ENCODE data around the gene MANSC4. TPM values are rescaled to one million over a fixed set of nuclear protein-coding genes. Genes with fewer than 3 reads are reported as not detected.
A peak's percentile ranks its signal among the peaks of the same experiment; 100 is the strongest.

The MANSC4 gene
- total RNA-seq, 4 donors from 2014 or later, result 0.78 to 1.5 TPM; not detected in 2

- Histone ChIP-seq H3K36me3 (peaks cover 0 to 17% (median 0%) of the 10 kb centered on the region in 3 donors), H3K27me3 (no peaks in the 10 kb centered on the region), H3K27ac (no peak overlapping the region), H3K9me3 (no peaks in the 10 kb centered on the region), H3K4me1 (no peaks in the 10 kb centered on the region), H3K4me3 (no peak overlapping the region)
- 92% methylated on average over 3 of the region's 3 CpGs for WGBS, 2 donors
- no peak for DNase-seq (ENCODE audit: low spot score in 2 of 2)
- no peak for TF ChIP-seq EP300 (IDR thresholded peaks at IDR 0.05)
- no peak for TF ChIP-seq CTCF (IDR thresholded peaks at IDR 0.05)
- no peak for TF ChIP-seq POLR2A (IDR thresholded peaks at IDR 0.05)
These were observed 13.4 kb downstream of the MANSC4 start for GRCh38 chr12:27766587-27766986.

- Histone ChIP-seq H3K4me3 (no peak overlapping the region), H3K36me3 (peaks cover 0 to 25% (median 0%) of the 10 kb centered on the region in 3 donors), H3K9me3 (no peaks in the 10 kb centered on the region), H3K27me3 (no peaks in the 10 kb centered on the region), H3K27ac (no peak overlapping the region), H3K4me1 (no peaks in the 10 kb centered on the region)
- no peak for DNase-seq (ENCODE audit: low spot score in 2 of 2)
- WGBS, 2 donors, result 89 to 95% methylated on average over 2 of the region's 2 CpGs
- TF ChIP-seq EP300 (IDR thresholded peaks at IDR 0.05), result no peak
- TF ChIP-seq POLR2A (IDR thresholded peaks at IDR 0.05), result no peak
- no peak for TF ChIP-seq CTCF (IDR thresholded peaks at IDR 0.05)
These were observed 17.3 kb downstream of the MANSC4 start for GRCh38 chr12:27762757-27763156.

GRCh38 chr12:27756670-27757195 is 23.3 kb downstream of the MANSC4 start:
- Histone ChIP-seq H3K27me3 (no peaks in the 10 kb centered on the region), H3K4me3 (no peak overlapping the region), H3K27ac (no peak overlapping the region), H3K36me3 (peaks cover 0 to 52% (median 0%) of the 10 kb centered on the region in 3 donors), H3K4me1 (no peaks in the 10 kb centered on the region), H3K9me3 (no peaks in the 10 kb centered on the region)
- no peak for DNase-seq (ENCODE audit: low spot score in 2 of 2)
- TF ChIP-seq CTCF (IDR thresholded peaks at IDR 0.05) (no peak), POLR2A (IDR thresholded peaks at IDR 0.05) (no peak), EP300 (IDR thresholded peaks at IDR 0.05) (no peak)
- WGBS, 2 donors, result 88 to 89% methylated on average over 7 of the region's 7 CpGs

GRCh38 chr12:27754795-27755194 is 25.2 kb downstream of the MANSC4 start:
- peaks cover 0 to 48% (median 0%) of the 10 kb centered on the region in 3 donors for H3K36me3 ChIP-seq
- no peaks in the 10 kb centered on the region for H3K9me3 ChIP-seq
- no peak overlapping the region for H3K4me3 ChIP-seq
- DNase-seq (ENCODE audit: low spot score in 2 of 2), result no peak
- WGBS, 2 donors, result 81 to 83% methylated on average over 3 of the region's 3 CpGs
- H3K27ac ChIP-seq, result no peak overlapping the region
- no peaks in the 10 kb centered on the region for H3K4me1 ChIP-seq
- no peak for TF ChIP-seq EP300 (IDR thresholded peaks at IDR 0.05)
- no peak for TF ChIP-seq POLR2A (IDR thresholded peaks at IDR 0.05)
- TF ChIP-seq CTCF (IDR thresholded peaks at IDR 0.05), result no peak
- no peaks in the 10 kb centered on the region for H3K27me3 ChIP-seq

- no peak for DNase-seq (ENCODE audit: low spot score in 2 of 2)
- no peaks in the 10 kb centered on the region for H3K27me3 ChIP-seq
- H3K9me3 ChIP-seq, result no peaks in the 10 kb centered on the region
- H3K36me3 ChIP-seq, result peaks cover 0 to 39% (median 0%) of the 10 kb centered on the region in 3 donors
- H3K4me1 ChIP-seq, result peaks cover 0 to 24% (median 8%) of the 10 kb centered on the region in 4 donors
- no peak overlapping the region for H3K4me3 ChIP-seq
- peak overlapping the region in 1 of 4 donors; percentile 8 for H3K27ac ChIP-seq
- WGBS, 2 donors, result 90 to 93% methylated on average over 15 of the region's 15 CpGs
- TF ChIP-seq EP300 (IDR thresholded peaks at IDR 0.05), result no peak
- no peak for TF ChIP-seq POLR2A (IDR thresholded peaks at IDR 0.05)
- TF ChIP-seq CTCF (IDR thresholded peaks at IDR 0.05), result no peak
These were observed 28.5 kb downstream of the MANSC4 start for GRCh38 chr12:27751386-27752047.
